NCI-H345 (cell line): ENCODE measurements around the gene BSND.

ENCODE experiments used
- DNase-seq: peaks from one replicate; lab custom pipeline; 2025; lab: John Stamatoyannopoulos, UW

Gene BSND

GRCh38 chr1:55048453-55049270 is 49.9 kb downstream of the BSND start:
- DNase-seq = no peak

GRCh38 chr1:55049271-55049913 is 50.7 kb downstream of the BSND start:
- no peak for DNase-seq

GRCh38 chr1:55049914-55050278 is 51.2 kb downstream of the BSND start:
- DNase-seq = no peak

DNA sequence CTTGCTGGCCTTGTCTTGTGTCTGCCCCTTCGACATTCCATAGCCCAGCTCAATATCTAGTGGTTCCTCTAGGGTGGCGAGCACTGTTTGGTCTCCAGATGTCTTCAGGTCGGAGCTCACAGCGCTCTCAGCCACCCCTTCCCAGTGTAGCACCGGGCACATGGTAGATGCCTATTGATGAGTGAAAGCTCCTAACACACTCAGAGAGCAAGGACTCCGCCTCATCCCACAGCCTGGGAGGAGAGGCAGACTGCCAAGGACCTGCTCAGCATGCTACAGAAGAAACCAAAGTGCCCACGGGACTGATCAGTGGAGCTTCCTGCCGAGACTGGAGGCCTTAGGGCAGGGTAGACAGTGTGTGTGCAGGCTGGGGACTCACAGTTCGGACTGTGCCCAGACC is 51.5 kb downstream of the BSND start:
- DNase-seq = no peak

- DNase-seq = no peak
These were observed 52.4 kb downstream of the BSND start for GRCh38 chr1:55051169-55051568.

- no peak for DNase-seq
These were observed 52.9 kb downstream of the BSND start for GRCh38 chr1:55051621-55052020.

- no peak for DNase-seq
These were observed 53.7 kb downstream of the BSND start for GRCh38 chr1:55052221-55053142.

- no peak for DNase-seq
These were observed 54.7 kb downstream of the BSND start for GRCh38 chr1:55053265-55053954.

- DNase-seq = no peak
These were observed 55.7 kb downstream of the BSND start for GRCh38 chr1:55054396-55054795.

DNA sequence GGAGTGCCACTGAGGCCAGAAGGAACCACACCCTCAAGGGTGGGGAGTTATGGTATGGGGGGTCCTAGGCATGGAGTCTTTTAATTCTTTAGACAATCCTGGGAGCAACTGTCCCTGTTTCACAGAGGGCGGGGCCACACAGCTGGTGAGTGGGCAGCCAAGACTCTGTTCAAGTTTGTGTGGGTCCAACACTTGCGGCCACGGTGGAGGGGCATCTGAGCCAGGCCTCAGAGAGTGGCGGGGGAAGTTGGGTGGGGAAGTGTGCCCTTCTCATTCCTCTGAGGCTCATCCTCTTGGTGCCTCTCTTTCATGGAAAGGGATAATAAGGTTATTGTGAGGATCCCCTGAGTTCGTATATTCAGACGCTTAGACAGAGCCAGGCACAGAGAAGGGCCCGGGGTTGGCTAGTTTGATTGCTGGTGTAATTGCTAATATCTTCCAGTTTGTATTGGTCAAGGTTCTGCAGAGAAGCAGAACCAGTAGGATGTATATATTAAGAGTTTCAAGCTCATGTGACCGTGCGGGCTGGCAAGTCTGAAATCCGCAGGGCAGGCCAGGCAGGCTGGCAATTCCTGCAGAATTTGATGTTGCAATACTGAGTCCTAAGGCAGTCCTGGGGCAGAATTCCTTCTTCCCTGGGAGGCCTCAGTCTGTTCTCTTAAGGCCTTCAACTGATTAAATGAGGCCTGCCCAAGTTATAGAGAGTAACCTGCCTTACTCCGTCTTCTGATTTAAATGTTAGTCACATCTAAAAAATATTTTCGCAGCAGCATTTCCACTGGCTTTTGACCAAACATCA is 56.5 kb downstream of the BSND start:
- no peak for DNase-seq

GRCh38 chr1:55055951-55056631 is 57.4 kb downstream of the BSND start:
- no peak for DNase-seq

GRCh38 chr1:55056632-55056992 is 57.9 kb downstream of the BSND start:
- DNase-seq = no peak

DNA sequence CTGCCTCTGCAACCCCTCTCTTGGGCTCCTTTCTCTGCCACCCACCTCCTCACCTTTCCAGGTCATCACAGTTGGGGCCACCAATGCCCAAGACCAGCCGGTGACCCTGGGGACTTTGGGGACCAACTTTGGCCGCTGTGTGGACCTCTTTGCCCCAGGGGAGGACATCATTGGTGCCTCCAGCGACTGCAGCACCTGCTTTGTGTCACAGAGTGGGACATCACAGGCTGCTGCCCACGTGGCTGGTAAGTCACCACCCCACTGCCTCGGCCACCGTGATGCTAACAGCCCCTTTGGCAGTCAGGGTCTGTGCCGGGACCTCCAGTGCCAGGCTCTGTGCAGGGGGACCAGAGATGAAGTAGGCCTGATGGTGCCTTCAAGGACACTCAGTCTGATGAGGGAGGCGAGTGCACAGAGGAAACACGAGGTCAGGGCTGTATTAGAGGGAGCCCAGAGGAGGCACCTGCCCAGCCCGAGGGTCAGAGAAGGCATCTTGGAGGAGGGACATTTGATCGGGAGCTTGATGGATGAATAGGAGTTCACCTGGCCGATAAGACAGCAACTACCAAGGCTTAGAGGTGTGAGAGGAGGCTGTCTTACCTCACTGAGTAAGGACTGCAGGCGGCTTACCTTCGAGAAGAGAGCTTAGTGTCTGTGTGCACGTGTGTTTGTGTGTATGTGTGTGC is 58.7 kb downstream of the BSND start:
- no peak for DNase-seq

DNA sequence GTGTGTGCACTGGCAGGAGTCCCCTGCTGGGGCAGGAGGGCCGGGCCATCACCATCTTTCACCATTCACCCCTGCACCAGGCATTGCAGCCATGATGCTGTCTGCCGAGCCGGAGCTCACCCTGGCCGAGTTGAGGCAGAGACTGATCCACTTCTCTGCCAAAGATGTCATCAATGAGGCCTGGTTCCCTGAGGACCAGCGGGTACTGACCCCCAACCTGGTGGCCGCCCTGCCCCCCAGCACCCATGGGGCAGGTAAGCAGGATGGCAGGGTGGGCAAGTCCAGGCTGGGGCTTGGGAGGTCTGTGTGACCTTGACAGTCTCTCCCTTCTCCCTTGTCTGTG is 59.2 kb downstream of the BSND start:
- no peak for DNase-seq

DNA sequence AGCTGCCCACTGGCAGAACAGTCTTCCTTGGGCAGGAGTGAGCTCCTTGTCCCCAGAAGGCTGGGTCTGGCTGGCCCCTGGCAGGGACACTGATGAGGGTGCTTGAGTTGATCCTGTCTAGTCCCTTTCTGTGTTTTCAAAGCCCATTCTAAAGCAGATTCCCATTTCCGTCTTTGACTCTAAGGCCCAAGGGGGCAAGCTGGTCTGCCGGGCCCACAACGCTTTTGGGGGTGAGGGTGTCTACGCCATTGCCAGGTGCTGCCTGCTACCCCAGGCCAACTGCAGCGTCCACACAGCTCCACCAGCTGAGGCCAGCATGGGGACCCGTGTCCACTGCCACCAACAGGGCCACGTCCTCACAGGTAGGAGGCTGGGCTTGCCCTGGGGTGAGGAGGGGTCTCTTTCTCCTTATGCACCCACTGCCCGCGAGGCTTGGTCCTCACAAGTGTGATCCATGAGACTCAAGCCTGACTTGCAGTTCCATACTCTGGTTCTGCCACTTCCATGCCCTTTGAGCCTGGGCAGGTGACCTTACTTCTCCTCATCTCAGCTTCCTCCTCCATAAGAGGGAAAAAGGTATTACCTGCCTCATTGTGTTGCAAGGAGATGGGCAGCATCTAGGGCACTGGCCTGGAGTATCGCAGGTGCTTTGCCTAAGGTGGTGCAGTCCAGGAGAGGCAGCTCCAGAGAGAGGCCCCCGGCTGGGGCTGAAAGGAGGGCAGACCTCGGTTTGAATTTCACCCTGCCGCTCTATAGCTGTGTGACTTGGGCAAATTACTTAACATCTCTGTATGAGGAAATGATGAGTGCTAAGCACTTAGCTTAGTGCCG is 60.8 kb downstream of the BSND start:
- no peak for DNase-seq

DNA sequence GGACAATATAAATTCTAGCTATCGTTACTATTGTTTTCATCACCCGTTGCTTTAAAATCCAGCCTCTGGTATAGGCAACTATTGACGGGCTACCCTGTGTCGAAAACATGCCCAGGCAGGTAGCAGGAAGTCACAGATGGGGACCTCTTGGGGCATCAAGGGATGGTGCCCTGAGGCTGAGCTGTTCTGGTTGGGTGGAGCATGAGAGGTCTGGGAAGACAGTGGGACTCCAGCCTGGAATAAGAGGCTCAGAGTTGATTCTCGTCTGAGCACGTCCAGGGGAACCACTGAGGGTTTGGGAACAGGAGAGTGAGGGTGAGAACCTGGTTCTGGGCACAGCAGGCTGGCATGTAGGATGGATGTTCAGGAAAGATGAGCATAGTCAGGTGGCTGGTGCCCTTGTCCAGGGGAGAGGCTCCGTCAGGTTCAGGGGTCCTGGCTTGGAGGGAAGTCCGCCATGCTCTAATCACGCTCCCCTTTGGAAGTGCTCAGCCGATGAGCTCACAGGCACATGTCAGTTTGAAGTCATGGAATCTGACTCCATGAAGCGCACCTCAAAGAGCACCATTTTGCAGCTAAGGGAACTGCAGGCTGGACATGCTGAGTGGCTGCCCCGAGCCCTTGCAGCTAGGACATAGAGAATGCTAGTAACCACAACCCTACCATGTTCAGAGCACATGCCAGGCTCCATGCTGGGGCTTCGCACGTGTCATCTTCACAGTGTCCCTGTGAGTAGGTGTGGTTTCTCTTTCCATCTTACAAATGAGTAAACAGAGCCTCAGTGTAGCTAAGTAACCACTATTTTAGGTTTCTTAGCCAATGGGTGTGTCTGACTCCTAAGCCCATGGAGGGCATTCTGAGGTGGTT is 61.6 kb downstream of the BSND start:
- peak; percentile 94 for DNase-seq

- no peak for DNase-seq
These were observed 62.4 kb downstream of the BSND start for GRCh38 chr1:55061000-55061705.
